ENCODE data around the gene NAA30.
A peak's percentile ranks its signal among the peaks of the same experiment; 100 is the strongest.

Gene NAA30

GRCh38 chr14:57383125-57383745, 7.2 kb upstream of the NAA30 start:
- TF ChIP-seq CTCF (IDR thresholded peaks at IDR 0.05; ENCODE audit: borderline replicate concordance, insufficient read depth, low read depth, low read length) = no peak
- no peak overlapping the region for H3K4me3 ChIP-seq (ENCODE audit: low read depth, low read length)

DNA sequence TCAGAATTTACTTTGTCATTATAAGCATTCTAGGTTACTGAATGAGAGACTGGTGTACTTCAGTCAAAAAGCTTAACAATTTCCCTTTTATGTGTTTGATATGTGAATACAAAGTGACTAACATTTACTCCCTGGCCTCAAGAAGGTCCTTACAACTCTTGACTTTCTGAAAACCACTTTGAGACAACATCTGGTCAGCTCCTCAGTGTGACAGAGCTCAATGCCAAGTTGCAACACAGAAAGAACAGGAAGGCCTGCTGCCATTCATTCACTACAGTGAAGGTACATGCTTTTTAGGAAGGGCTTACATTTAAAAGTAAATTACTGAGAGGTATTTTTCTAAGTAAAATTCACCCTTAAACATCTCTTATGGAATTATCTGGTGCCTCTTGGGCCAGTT, 2.3 kb upstream of the NAA30 start:
- no peak for TF ChIP-seq CTCF (IDR thresholded peaks at IDR 0.05; ENCODE audit: borderline replicate concordance, insufficient read depth, low read depth, low read length)
- H3K4me3 ChIP-seq (ENCODE audit: low read depth, low read length) = no peak overlapping the region

DNA sequence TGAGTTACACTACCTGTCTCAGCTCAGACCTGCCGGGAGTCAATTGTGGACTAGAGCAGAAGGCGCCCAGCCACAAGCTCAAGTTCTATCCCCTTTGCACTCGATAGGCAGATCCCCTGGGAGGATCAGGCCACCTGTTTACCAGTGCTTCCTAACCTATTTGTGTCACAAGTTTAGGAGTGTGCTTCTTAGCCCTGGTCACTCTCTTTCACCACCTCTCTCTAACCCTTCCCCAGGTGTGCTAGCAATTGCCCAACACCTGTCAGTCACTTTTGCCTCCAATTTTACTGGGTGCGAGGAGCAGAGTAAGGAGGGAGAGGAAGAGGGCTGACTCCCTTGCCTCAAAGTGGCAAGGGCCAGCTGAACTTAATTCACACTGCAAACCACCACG, 745 bp upstream of the NAA30 start:
- H3K4me3 ChIP-seq (ENCODE audit: low read depth, low read length) = peak overlapping the region; percentile 75

DNA sequence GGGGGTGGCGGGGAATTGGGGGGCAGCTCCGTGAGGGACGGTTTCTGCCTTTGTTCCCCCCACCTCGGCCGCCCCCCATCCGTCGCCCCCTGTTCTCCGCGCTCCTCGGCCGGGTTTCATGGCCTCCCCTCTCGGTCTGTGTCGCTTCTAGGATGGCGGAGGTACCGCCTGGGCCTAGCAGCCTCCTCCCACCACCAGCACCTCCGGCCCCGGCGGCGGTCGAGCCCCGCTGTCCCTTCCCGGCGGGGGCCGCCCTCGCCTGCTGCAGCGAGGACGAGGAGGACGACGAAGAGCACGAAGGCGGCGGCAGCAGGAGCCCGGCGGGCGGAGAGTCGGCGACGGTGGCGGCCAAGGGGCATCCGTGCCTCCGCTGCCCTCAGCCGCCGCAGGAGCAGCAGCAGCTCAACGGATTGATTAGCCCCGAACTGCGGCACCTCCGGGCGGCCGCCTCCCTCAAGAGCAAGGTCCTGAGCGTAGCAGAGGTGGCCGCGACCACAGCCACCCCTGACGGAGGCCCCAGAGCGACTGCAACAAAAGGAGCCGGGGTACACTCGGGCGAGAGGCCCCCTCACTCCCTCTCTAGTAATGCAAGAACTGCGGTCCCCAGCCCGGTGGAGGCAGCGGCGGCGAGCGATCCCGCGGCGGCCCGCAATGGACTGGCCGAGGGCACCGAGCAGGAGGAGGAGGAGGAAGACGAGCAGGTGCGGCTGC, 575 bp downstream of the NAA30 start:
- TF ChIP-seq CTCF (IDR thresholded peaks at IDR 0.05; ENCODE audit: borderline replicate concordance, insufficient read depth, low read depth, low read length) = no peak
- H3K4me3 ChIP-seq (ENCODE audit: low read depth, low read length) = peak overlapping the region; percentile 75

More for the DNA sequence above, 745 bp upstream of the NAA30 start:
- TF ChIP-seq CTCF (IDR thresholded peaks at IDR 0.05; ENCODE audit: borderline replicate concordance, insufficient read depth, low read depth, low read length) = no peak

DNA sequence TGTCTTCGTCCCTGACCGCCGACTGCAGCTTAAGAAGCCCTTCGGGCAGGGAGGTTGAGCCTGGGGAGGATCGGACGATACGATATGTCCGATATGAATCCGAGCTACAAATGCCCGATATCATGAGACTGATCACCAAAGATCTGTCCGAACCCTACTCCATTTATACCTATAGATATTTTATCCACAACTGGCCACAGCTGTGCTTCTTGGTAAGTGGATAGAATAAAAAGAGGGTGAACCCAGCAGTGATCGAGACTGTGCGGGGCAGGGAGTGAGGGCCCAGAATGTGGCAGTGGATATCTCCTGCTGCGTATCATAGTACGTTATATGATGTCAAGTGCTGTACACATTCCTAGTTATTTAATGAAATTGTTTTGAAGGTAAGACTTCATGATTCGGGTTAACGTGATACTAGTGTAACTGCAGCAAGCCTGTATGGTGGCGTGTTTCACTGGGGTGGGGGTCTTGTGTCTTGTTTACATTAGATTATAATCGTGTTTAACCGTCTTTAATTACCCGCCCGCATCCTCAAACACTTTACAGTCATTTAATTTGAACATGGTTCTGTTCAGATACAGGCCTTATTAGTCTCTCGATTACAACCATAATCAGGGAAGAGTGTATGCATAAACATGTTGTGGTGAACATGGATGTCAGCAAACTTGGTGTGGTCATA, 1.3 kb downstream of the NAA30 start:
- no peak for TF ChIP-seq CTCF (IDR thresholded peaks at IDR 0.05; ENCODE audit: borderline replicate concordance, insufficient read depth, low read depth, low read length)
- H3K4me3 ChIP-seq (ENCODE audit: low read depth, low read length) = peak overlapping the region; percentile 75

DNA sequence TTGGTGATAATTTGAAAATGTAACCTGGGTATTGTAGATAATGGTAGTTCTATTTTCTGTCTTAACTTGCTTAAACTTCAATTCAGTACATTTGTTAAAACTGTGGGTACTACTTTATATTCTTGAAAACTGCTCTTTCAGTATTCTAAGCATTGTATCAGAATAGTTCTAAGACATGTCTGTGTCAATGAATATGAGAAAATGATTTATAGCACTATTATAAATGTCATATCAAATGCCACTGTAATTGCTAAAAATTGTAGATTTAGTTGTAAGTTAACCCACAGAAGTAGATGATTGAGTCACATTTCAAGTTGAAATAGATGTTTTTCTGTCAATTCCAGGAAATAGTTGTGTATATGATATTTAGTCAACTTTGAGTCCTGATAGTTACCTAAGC, 2.4 kb downstream of the NAA30 start:
- no peak for TF ChIP-seq CTCF (IDR thresholded peaks at IDR 0.05; ENCODE audit: borderline replicate concordance, insufficient read depth, low read depth, low read length)
- H3K4me3 ChIP-seq (ENCODE audit: low read depth, low read length) = no peak overlapping the region
